ENCODE measurements around the gene LRRC7. TPM values are rescaled to one million over a fixed set of nuclear protein-coding genes. Genes with fewer than 3 reads are reported as not detected.

Gene LRRC7
- polyA plus RNA-seq, 1 of the 3 experiments (the other 2 are of a cell fraction): 0.02 TPM

- Histone ChIP-seq H3K4me2 (no peak overlapping the region), H3K4me3 (ENCODE audit: low read depth in 2 of 2, low read length in 1 of 2) (no peak overlapping the region), H2AFZ (ENCODE audit: low read depth) (no peak overlapping the region), H3K27ac (ENCODE audit: low read depth in 2 of 2, low read length in 1 of 2) (no peak overlapping the region), H3K27me3 (ENCODE audit: insufficient read depth) (no peaks in the 10 kb centered on the region), H3F3A (replicated peaks; ENCODE audit: insufficient read depth) (no peaks in the 10 kb centered on the region), H3K9ac (no peak overlapping the region), H3K9me3 (no peaks in the 10 kb centered on the region), H3K79me2 (ENCODE audit: insufficient read depth) (no peaks in the 10 kb centered on the region), H3K36me3 (replicated peaks in 1 of 2; ENCODE audit: control insufficient read depth in 1 of 2, insufficient read depth in 2 of 2, low read length in 1 of 2) (no peaks in the 10 kb centered on the region), H3K4me1 (ENCODE audit: control insufficient read depth in 1 of 2, insufficient read depth in 2 of 2, low read depth in 1 of 2, low read length in 1 of 2) (no peaks in the 10 kb centered on the region; a peak in 1 of 4 replicates), H4K20me1 (ENCODE audit: insufficient read depth) (no peaks in the 10 kb centered on the region), H3K9me2 (no peaks in the 10 kb centered on the region)
- TF ChIP-seq ELF1 (IDR thresholded peaks at IDR 0.05) (no peak), MEF2A (IDR thresholded peaks at IDR 0.05; ENCODE audit: borderline replicate concordance, low read depth) (no peak), TAF1 (IDR thresholded peaks at IDR 0.05; ENCODE audit: borderline replicate concordance, low read depth, low read length) (no peak), MXI1 (IDR thresholded peaks at IDR 0.05; ENCODE audit: low read depth, low read length) (no peak), FOXM1 (IDR thresholded peaks at IDR 0.05; ENCODE audit: low read depth) (no peak), SMC3 (IDR thresholded peaks at IDR 0.05; ENCODE audit: low read depth, low read length) (no peak), TCF12 (IDR thresholded peaks at IDR 0.05) (no peak), USF2 (IDR thresholded peaks at IDR 0.05; ENCODE audit: borderline replicate concordance, low read depth, low read length) (no peak), POLR2AphosphoS5 (IDR thresholded peaks at IDR 0.05; ENCODE audit: low read depth, low read length) (no peak), GATA2 (CRISPR knock-in tag; IDR thresholded peaks at IDR 0.05) (no peak), RCOR1 (IDR thresholded peaks at IDR 0.05; ENCODE audit: low read length) (no peak), YY1 (IDR thresholded peaks at IDR 0.05; ENCODE audit: low read depth) (no peak)
- TF ChIP-seq, protein P1, sequence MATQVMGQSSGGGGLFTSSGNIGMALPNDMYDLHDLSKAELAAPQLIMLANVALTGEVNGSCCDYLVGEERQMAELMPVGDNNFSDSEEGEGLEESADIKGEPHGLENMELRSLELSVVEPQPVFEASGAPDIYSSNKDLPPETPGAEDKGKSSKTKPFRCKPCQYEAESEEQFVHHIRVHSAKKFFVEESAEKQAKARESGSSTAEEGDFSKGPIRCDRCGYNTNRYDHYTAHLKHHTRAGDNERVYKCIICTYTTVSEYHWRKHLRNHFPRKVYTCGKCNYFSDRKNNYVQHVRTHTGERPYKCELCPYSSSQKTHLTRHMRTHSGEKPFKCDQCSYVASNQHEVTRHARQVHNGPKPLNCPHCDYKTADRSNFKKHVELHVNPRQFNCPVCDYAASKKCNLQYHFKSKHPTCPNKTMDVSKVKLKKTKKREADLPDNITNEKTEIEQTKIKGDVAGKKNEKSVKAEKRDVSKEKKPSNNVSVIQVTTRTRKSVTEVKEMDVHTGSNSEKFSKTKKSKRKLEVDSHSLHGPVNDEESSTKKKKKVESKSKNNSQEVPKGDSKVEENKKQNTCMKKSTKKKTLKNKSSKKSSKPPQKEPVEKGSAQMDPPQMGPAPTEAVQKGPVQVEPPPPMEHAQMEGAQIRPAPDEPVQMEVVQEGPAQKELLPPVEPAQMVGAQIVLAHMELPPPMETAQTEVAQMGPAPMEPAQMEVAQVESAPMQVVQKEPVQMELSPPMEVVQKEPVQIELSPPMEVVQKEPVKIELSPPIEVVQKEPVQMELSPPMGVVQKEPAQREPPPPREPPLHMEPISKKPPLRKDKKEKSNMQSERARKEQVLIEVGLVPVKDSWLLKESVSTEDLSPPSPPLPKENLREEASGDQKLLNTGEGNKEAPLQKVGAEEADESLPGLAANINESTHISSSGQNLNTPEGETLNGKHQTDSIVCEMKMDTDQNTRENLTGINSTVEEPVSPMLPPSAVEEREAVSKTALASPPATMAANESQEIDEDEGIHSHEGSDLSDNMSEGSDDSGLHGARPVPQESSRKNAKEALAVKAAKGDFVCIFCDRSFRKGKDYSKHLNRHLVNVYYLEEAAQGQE (IDR thresholded peaks at IDR 0.05; ENCODE audit: low read depth, low read length): no peak
- POLR2A ChIA-PET: no interaction called here
- CTCF ChIA-PET: interaction anchor here (0.6 to 2.5 kb wide), 2 partner anchors 9 to 1466 kb away, joined by 3 to 8 read pairs; no protein-coding TSS in a partner anchor
- no peak for DNase-seq
- 22% methylated on average over 4 of the region's 5 CpGs for WGBS (ENCODE audit: low lambda C conversion rate)
Observed at GRCh38 chr1:69787151-69787550, 219.4 kb downstream of the LRRC7 start.

DNA sequence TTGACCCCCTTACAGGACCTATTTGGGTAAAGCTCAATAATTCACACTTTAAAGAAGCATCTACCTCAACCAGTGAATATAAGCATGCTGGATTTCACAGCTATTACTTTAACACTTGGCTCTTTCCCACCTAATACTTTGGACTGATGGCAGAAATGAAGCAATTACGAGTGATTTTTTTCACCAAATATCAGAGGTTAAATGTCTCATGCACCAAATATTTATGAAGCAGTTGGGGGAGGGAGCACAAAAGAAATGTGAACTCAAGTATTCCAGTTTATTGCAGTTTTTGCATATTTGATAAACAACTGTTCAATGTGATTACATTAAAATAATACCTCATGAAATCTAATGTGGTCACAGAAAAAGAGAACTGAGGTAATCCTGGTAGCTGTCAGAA is 223.6 kb downstream of the LRRC7 start:
- Histone ChIP-seq H3K79me2 (ENCODE audit: insufficient read depth) (no peaks in the 10 kb centered on the region), H4K20me1 (ENCODE audit: insufficient read depth) (no peaks in the 10 kb centered on the region), H3K4me3 (ENCODE audit: low read depth in 2 of 2, low read length in 1 of 2) (no peak overlapping the region), H3K9me3 (no peaks in the 10 kb centered on the region), H3K9ac (no peak overlapping the region), H3K4me1 (ENCODE audit: control insufficient read depth in 1 of 2, insufficient read depth in 2 of 2, low read depth in 1 of 2, low read length in 1 of 2) (no peaks in the 10 kb centered on the region; a peak in 1 of 4 replicates), H3K27ac (ENCODE audit: low read depth in 2 of 2, low read length in 1 of 2) (no peak overlapping the region), H2AFZ (ENCODE audit: low read depth) (no peak overlapping the region), H3K9me2 (no peaks in the 10 kb centered on the region), H3K27me3 (ENCODE audit: insufficient read depth) (no peaks in the 10 kb centered on the region), H3K36me3 (replicated peaks in 1 of 2; ENCODE audit: control insufficient read depth in 1 of 2, insufficient read depth in 2 of 2, low read length in 1 of 2) (no peaks in the 10 kb centered on the region), H3F3A (replicated peaks; ENCODE audit: insufficient read depth) (no peaks in the 10 kb centered on the region), H3K4me2 (no peak overlapping the region)
- WGBS (ENCODE audit: low lambda C conversion rate): 46% methylated on average over 1 of the region's 1 CpG
- ChIA-PET POLR2A (no interaction called here), CTCF (interaction anchor here (1.6 kb wide), 1 partner anchor 14 kb away, joined by 3 read pairs; no protein-coding TSS in a partner anchor)
- no peak for DNase-seq
- TF ChIP-seq POLR2AphosphoS5 (IDR thresholded peaks at IDR 0.05; ENCODE audit: low read depth, low read length): no peak
- no peak for TF ChIP-seq ZBTB33 (IDR thresholded peaks at IDR 0.05; ENCODE audit: borderline replicate concordance, low read depth)
- TF ChIP-seq FOSL2 (IDR thresholded peaks at IDR 0.05; ENCODE audit: borderline replicate concordance, low read depth): no peak
- TF ChIP-seq NFIC (IDR thresholded peaks at IDR 0.05; ENCODE audit: borderline replicate concordance): no peak
- TF ChIP-seq GABPA (IDR thresholded peaks at IDR 0.05; ENCODE audit: low read depth): no peak
- TF ChIP-seq MXI1 (IDR thresholded peaks at IDR 0.05; ENCODE audit: low read depth, low read length): no peak
- TF ChIP-seq FOXJ3 (CRISPR knock-in tag; IDR thresholded peaks at IDR 0.05): no peak
- TF ChIP-seq, protein P1 (IDR thresholded peaks at IDR 0.05; ENCODE audit: low read depth, low read length): no peak

All from SK-N-SH (cell line).